Ovary (tissue), 3 donors: ENCODE data around the gene LIN9.

Source experiments
- CTCF ChIP-seq, 3 donors: fragments of 450-650 bp in 2 of 3; fragments of 200-600 bp in 1 of 3; IDR thresholded peaks; one replicate each; pipeline versions ENCODE4 v1.5.1 to v1.8.0; 2016 to 2022; ENCODE audit warnings: antibody characterized with exemption in 3 of 3, mild to moderate bottlenecking in 1 of 3
- EP300 ChIP-seq: sonication (generic); formaldehyde crosslinking; IDR thresholded peaks from one replicate; pipeline ENCODE4 v1.6.1; 2017; ENCODE audit warnings: antibody characterized with exemption
- POLR2A ChIP-seq: fragments of 450-650 bp; IDR thresholded peaks from one replicate; pipeline ENCODE4 v1.6.1; 2017; ENCODE audit warnings: antibody characterized with exemption, mild to moderate bottlenecking, moderate library complexity
- donor health status: DM: no; HTN: no; CAD: no.

GRCh38 chr1:226207048-226207447, 101.9 kb downstream of the LIN9 start:
- TF ChIP-seq CTCF (IDR thresholded peaks at IDR 0.05) (no peak), EP300 (no peak), POLR2A (no peak)
